ENCODE results near the gene MRPL21. TPM values are rescaled to one million over a fixed set of nuclear protein-coding genes. Genes with fewer than 3 reads are reported as not detected.

MRPL21 gene
- polyA plus RNA-seq, 2 of the 4 experiments (the other 2 are of a cell fraction): 116 to 131 TPM

DNA sequence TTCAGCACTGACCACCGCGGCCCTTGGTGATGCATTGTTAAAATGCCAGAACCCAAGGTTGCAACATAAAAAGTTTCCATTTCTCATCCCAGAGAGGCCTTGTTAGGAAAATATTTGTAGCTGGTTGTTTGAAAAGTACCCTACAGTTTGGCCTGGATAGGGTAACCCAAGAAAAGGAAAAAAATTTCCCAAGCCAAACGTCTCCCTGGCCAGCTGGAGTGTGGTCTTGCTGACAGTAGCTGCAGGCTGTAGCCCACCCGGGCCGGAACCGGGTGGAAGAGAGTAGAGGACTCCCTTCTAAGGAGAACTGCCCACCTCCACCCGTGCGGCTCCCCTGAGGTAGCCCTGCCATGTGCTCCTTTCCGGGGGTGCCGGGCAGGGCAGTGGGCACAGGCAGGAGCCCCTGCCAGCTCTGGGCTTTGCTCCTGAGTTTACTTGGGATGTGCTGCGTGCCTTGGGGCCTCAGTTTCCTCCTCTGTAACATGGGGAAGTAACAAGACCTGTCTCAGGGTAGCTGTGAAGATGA, 38.5 kb upstream of the MRPL21 start:
- WGBS (ENCODE audit: missing lambda C conversion rate): 86% methylated on average over 11 of the region's 11 CpGs
- no peak for TF ChIP-seq RAD21 (conservative IDR thresholded peaks at IDR 0.05 in 1 of 2, IDR thresholded peaks at IDR 0.05 in 1 of 2)
- no peaks in the 10 kb centered on the region for H3K9me3 ChIP-seq
- ATAC-seq (no peak), FAIRE-seq (no peak), DNase-seq (ENCODE audit: low read depth in 1 of 2, low spot score in 1 of 2) (no peak)
- H3K4me1 ChIP-seq: no peaks in the 10 kb centered on the region
- ChIA-PET POLR2A (no interaction called here), CTCF (interaction anchor here (3.7 kb wide), 1 partner anchor 8 kb away, joined by 17 read pairs; no protein-coding TSS in a partner anchor)
- no peak overlapping the region for H3K27ac ChIP-seq
- no peak overlapping the region for H3K4me3 ChIP-seq
- H3K4me2 ChIP-seq: no peak overlapping the region

- Histone ChIP-seq H3K4me2 (no peak overlapping the region), H3K4me3 (no peak overlapping the region), H3K27ac (no peak overlapping the region), H3K9me3 (no peaks in the 10 kb centered on the region), H3K4me1 (no peaks in the 10 kb centered on the region)
- DNase-seq (ENCODE audit: low read depth in 1 of 2, low spot score in 1 of 2) (no peak), FAIRE-seq (no peak), ATAC-seq (no peak)
- POLR2A ChIA-PET: no interaction called here
- no peak for TF ChIP-seq TP53 (CRISPR knock-in tag; IDR thresholded peaks at IDR 0.05)
- TF ChIP-seq JUN (IDR thresholded peaks at IDR 0.05): no peak
- no peak for TF ChIP-seq ESRRA (IDR thresholded peaks at IDR 0.05; ENCODE audit: borderline replicate concordance, low read length)
- no peak for TF ChIP-seq MAZ (IDR thresholded peaks at IDR 0.05; ENCODE audit: borderline replicate concordance, low read depth, low read length)
- TF ChIP-seq RNF2 (IDR thresholded peaks at IDR 0.05; ENCODE audit: borderline replicate concordance, low read depth): no peak
- TF ChIP-seq, protein P1, sequence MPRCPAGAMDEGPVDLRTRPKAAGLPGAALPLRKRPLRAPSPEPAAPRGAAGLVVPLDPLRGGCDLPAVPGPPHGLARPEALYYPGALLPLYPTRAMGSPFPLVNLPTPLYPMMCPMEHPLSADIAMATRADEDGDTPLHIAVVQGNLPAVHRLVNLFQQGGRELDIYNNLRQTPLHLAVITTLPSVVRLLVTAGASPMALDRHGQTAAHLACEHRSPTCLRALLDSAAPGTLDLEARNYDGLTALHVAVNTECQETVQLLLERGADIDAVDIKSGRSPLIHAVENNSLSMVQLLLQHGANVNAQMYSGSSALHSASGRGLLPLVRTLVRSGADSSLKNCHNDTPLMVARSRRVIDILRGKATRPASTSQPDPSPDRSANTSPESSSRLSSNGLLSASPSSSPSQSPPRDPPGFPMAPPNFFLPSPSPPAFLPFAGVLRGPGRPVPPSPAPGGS (IDR thresholded peaks at IDR 0.05): no peak
- no peak for TF ChIP-seq EHF (CRISPR knock-in tag; IDR thresholded peaks at IDR 0.05)
- no peak for TF ChIP-seq CBX8 (IDR thresholded peaks at IDR 0.05)
- no peak for TF ChIP-seq MYC (IDR thresholded peaks at IDR 0.05; ENCODE audit: borderline replicate concordance, low read length)
- TF ChIP-seq SREBF2 (IDR thresholded peaks at IDR 0.05): no peak
- TF ChIP-seq USF2 (IDR thresholded peaks at IDR 0.05): no peak
- no peak for TF ChIP-seq CBX2 (IDR thresholded peaks at IDR 0.05; ENCODE audit: borderline replicate concordance, low read depth)
- no peak for TF ChIP-seq PBX3 (IDR thresholded peaks at IDR 0.05)
- TF ChIP-seq NPAS2 (CRISPR knock-in tag; IDR thresholded peaks at IDR 0.05; ENCODE audit: borderline replicate concordance): no peak
- CTCF ChIA-PET: interaction anchor here (3.7 kb wide), 1 partner anchor 9 kb away, joined by 17 read pairs; no protein-coding TSS in a partner anchor
- WGBS (ENCODE audit: missing lambda C conversion rate): 94% methylated on average over 15 of the region's 18 CpGs
These were observed 37.9 kb upstream of the MRPL21 start for GRCh38 chr11:68941324-68942094.

- DNase-seq (ENCODE audit: low read depth in 1 of 2, low spot score in 1 of 2) (no peak), FAIRE-seq (no peak), ATAC-seq (no peak)
- Histone ChIP-seq H3K4me1 (no peaks in the 10 kb centered on the region), H3K9me3 (no peaks in the 10 kb centered on the region), H3K27ac (no peak overlapping the region), H3K4me2 (no peak overlapping the region), H3K4me3 (no peak overlapping the region)
- ChIA-PET POLR2A (no interaction called here), CTCF (interaction anchor here (3.7 kb wide), 1 partner anchor 10 kb away, joined by 17 read pairs; no protein-coding TSS in a partner anchor)
- WGBS (ENCODE audit: missing lambda C conversion rate): 91% methylated on average over 17 of the region's 20 CpGs
- TF ChIP-seq NFE2L2 (conservative IDR thresholded peaks at IDR 0.05; ENCODE audit: low read length): no peak
- no peak for TF ChIP-seq FOSB (CRISPR knock-in tag; IDR thresholded peaks at IDR 0.05)
- TF ChIP-seq MYC (IDR thresholded peaks at IDR 0.05; ENCODE audit: borderline replicate concordance, low read length): no peak
- TF ChIP-seq ZSCAN20 (CRISPR knock-in tag; IDR thresholded peaks at IDR 0.05): no peak
- no peak for TF ChIP-seq GATA3 (IDR thresholded peaks at IDR 0.05; ENCODE audit: borderline replicate concordance)
- TF ChIP-seq KDM1A (IDR thresholded peaks at IDR 0.05; ENCODE audit: low read depth): no peak
- no peak for TF ChIP-seq TFCP2L1 (CRISPR knock-in tag; IDR thresholded peaks at IDR 0.05)
- TF ChIP-seq, protein P2, sequence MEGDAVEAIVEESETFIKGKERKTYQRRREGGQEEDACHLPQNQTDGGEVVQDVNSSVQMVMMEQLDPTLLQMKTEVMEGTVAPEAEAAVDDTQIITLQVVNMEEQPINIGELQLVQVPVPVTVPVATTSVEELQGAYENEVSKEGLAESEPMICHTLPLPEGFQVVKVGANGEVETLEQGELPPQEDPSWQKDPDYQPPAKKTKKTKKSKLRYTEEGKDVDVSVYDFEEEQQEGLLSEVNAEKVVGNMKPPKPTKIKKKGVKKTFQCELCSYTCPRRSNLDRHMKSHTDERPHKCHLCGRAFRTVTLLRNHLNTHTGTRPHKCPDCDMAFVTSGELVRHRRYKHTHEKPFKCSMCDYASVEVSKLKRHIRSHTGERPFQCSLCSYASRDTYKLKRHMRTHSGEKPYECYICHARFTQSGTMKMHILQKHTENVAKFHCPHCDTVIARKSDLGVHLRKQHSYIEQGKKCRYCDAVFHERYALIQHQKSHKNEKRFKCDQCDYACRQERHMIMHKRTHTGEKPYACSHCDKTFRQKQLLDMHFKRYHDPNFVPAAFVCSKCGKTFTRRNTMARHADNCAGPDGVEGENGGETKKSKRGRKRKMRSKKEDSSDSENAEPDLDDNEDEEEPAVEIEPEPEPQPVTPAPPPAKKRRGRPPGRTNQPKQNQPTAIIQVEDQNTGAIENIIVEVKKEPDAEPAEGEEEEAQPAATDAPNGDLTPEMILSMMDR (IDR thresholded peaks at IDR 0.05): no peak
- TF ChIP-seq, protein P3, sequence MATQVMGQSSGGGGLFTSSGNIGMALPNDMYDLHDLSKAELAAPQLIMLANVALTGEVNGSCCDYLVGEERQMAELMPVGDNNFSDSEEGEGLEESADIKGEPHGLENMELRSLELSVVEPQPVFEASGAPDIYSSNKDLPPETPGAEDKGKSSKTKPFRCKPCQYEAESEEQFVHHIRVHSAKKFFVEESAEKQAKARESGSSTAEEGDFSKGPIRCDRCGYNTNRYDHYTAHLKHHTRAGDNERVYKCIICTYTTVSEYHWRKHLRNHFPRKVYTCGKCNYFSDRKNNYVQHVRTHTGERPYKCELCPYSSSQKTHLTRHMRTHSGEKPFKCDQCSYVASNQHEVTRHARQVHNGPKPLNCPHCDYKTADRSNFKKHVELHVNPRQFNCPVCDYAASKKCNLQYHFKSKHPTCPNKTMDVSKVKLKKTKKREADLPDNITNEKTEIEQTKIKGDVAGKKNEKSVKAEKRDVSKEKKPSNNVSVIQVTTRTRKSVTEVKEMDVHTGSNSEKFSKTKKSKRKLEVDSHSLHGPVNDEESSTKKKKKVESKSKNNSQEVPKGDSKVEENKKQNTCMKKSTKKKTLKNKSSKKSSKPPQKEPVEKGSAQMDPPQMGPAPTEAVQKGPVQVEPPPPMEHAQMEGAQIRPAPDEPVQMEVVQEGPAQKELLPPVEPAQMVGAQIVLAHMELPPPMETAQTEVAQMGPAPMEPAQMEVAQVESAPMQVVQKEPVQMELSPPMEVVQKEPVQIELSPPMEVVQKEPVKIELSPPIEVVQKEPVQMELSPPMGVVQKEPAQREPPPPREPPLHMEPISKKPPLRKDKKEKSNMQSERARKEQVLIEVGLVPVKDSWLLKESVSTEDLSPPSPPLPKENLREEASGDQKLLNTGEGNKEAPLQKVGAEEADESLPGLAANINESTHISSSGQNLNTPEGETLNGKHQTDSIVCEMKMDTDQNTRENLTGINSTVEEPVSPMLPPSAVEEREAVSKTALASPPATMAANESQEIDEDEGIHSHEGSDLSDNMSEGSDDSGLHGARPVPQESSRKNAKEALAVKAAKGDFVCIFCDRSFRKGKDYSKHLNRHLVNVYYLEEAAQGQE (IDR thresholded peaks at IDR 0.05): no peak
These were observed 37.2 kb upstream of the MRPL21 start for GRCh38 chr11:68940651-68941323.

All from A549 (cell line).